Spleen (tissue), 11 donors: ENCODE data around the gene PNPO. TPM values are rescaled to one million over a fixed set of nuclear protein-coding genes. Genes with fewer than 3 reads are reported as not detected.

ENCODE experiments used
- DNase-seq: peaks from one replicate; pipeline ENCODE4 v3.0.0-alpha.2; 2020
- H3K27ac ChIP-seq, 8 donors: fragments of 200-600 bp; sonication (generic) in 7 of 8; 1 replicate in 4 of 8; 2 replicates in 4 of 8; pipeline versions ENCODE4 v1.5.0 to v1.8.0; 2016 to 2021; ENCODE audit warnings: inconsistent platforms in 4 of 8, mild to moderate bottlenecking in 4 of 8, moderate library complexity in 1 of 8
- H3K27me3 ChIP-seq, 7 donors: fragments of 200-600 bp; sonication (generic) in 6 of 7; replicated peaks in 1 of 7; 1 replicate in 4 of 7; 2 replicates in 3 of 7; pipeline versions ENCODE4 v1.5.0 to v1.8.0; 2016 to 2021; ENCODE audit warnings: inconsistent platforms in 3 of 7, mild to moderate bottlenecking in 1 of 7
- H3K36me3 ChIP-seq, 6 donors: fragments of 200-600 bp; sonication (generic) in 5 of 6; 1 replicate in 4 of 6; 2 replicates in 2 of 6; pipeline versions ENCODE4 v1.5.0 to v1.8.0; 2016 to 2021; ENCODE audit warnings: inconsistent platforms in 2 of 6
- H3K4me1 ChIP-seq, 6 donors: fragments of 200-600 bp; sonication (generic) in 5 of 6; 1 replicate in 3 of 6; 2 replicates in 3 of 6; pipeline versions ENCODE4 v1.5.0 to v1.8.0; 2016 to 2021; ENCODE audit warnings: inconsistent platforms in 3 of 6
- H3K4me3 ChIP-seq, 8 donors: fragments of 200-600 bp; sonication (generic) in 7 of 8; 1 replicate in 4 of 8; 2 replicates in 4 of 8; pipeline versions ENCODE4 v1.5.0 to v1.8.0; 2016 to 2021; ENCODE audit warnings: inconsistent platforms in 4 of 8, mild to moderate bottlenecking in 4 of 8, moderate library complexity in 2 of 8
- H3K9me3 ChIP-seq, 8 donors: fragments of 200-600 bp; sonication (generic) in 7 of 8; 1 replicate in 4 of 8; 2 replicates in 4 of 8; pipeline versions ENCODE4 v1.5.0 to v1.8.0; 2016 to 2021; ENCODE audit warnings: inconsistent platforms in 4 of 8
- CTCF ChIP-seq, 11 experiments: fragments of 200-600 bp in 7 of 11; fragments of 450-650 bp in 4 of 11; sonication (generic) in 4 of 11; IDR thresholded peaks in 8 of 11; conservative IDR thresholded peaks in 3 of 11; 1 replicate in 7 of 11; 2 replicates in 4 of 11; pipeline versions ENCODE4 v1.4.0 to v1.8.0; 2016 to 2021; ENCODE audit warnings: antibody characterized with exemption in 11 of 11, inconsistent platforms in 4 of 11, mild to moderate bottlenecking in 1 of 11
- POLR2A ChIP-seq, 3 donors: fragments of 450-650 bp; IDR thresholded peaks; one replicate each; pipeline ENCODE4 v1.5.1; 2017; ENCODE audit warnings: antibody characterized with exemption in 3 of 3, mild to moderate bottlenecking in 1 of 3
- POLR2AphosphoS5 ChIP-seq, 3 donors: sonication (generic); formaldehyde crosslinking; IDR thresholded peaks; one replicate each; pipeline ENCODE4 v1.5.1; 2017; ENCODE audit warnings: antibody characterized with exemption in 3 of 3
- WGBS, 5 donors: extraction: QIAGEN DNeasy Blood & Tissue Kit in 3 of 5; methylation state at CpG; one replicate each; pipeline versions ENCODE4 v1.1.5 to v1.1.7; 2013 to 2018; 5-methylcytosine and 5-hydroxymethylcytosine counted together
- intact Hi-C: fragments of 100-400 bp; cut with DNase I; formaldehyde crosslinking; loops from one replicate; pipeline ENCODE4 v1.15.0; 2023; ENCODE audit warnings: low total_unique reads
- polyA plus RNA-seq, 3 donors: library from polyadenylated mRNA; stranded (reverse); fragments of 200-250 nt; gene quantifications; one replicate each; pipeline ENCODE4 v1.2.1, GENCODE V29; 2013
- total RNA-seq, 7 donors: library from RNA; depleted of rRNA in 3 of 7; stranded (reverse); fragments of >200 nt in 3 of 7; fragmentation: NEBNext Ultra II Directional in 4 of 7; extraction: Animal tissue kit (Norgen Biotek cat#: 25700) in 4 of 7; gene quantifications; one replicate each; pipeline versions ENCODE4 v1.1.0 to v1.2.1, GENCODE V29; 2016 to 2021
- donor health status: healthy with polysubstance abuse.
- donor health status: DM: no; HTN: no; CAD: no; lungs with moderate emphysema.
- donor health status: DM: no; HTN: no; CAD: no.
- donor health status: Bipolar disorder and iron deficiency.
- donor health status: healthy.
- donor health status: DM: no; HTN: no; CAD: no.
- donor health status: DM: yes; HTN: yes; CAD: no.

The PNPO gene
- total and polyA plus RNA-seq, 10 donors: 6.1 to 28.9 (median 26.6) TPM

GRCh38 chr17:47959825-47960655 is 18.7 kb downstream of the PNPO start:
- Histone ChIP-seq H3K36me3 (no peaks in the 10 kb centered on the region), H3K9me3 (no peaks in the 10 kb centered on the region), H3K4me3 (no peak overlapping the region), H3K27me3 (no peaks in the 10 kb centered on the region), H3K4me1 (no peaks in the 10 kb centered on the region), H3K27ac (no peak overlapping the region)
- TF ChIP-seq POLR2A (IDR thresholded peaks at IDR 0.05): no peak
- no peak for TF ChIP-seq CTCF (IDR thresholded peaks at IDR 0.05 in 8 of 11, conservative IDR thresholded peaks at IDR 0.05 in 3 of 11)
- TF ChIP-seq POLR2AphosphoS5 (IDR thresholded peaks at IDR 0.05): no peak
- WGBS, 5 donors: 67 to 81% (median 78%) methylated on average over 7 to 8 of the region's 8 CpGs
- DNase-seq: no peak
- intact Hi-C loops: no loop called here

- H3K27me3 ChIP-seq: no peaks in the 10 kb centered on the region
- 77 to 86% (median 84%) methylated on average over 4 to 6 of the region's 6 CpGs for WGBS, 5 donors
- intact Hi-C loops: no loop called here
- no peak for DNase-seq
- H3K27ac ChIP-seq: no peak overlapping the region
- no peaks in the 10 kb centered on the region for H3K36me3 ChIP-seq
- no peaks in the 10 kb centered on the region for H3K4me1 ChIP-seq
- no peak for TF ChIP-seq CTCF (IDR thresholded peaks at IDR 0.05 in 8 of 11, conservative IDR thresholded peaks at IDR 0.05 in 3 of 11)
- TF ChIP-seq POLR2AphosphoS5 (IDR thresholded peaks at IDR 0.05): no peak
- TF ChIP-seq POLR2A (IDR thresholded peaks at IDR 0.05): no peak
- no peak overlapping the region for H3K4me3 ChIP-seq
- H3K9me3 ChIP-seq: no peaks in the 10 kb centered on the region
These were observed 20.0 kb downstream of the PNPO start for GRCh38 chr17:47961406-47961805.

GRCh38 chr17:47962901-47963300 is 21.5 kb downstream of the PNPO start:
- Histone ChIP-seq H3K36me3 (no peaks in the 10 kb centered on the region), H3K27ac (no peak overlapping the region), H3K9me3 (no peaks in the 10 kb centered on the region), H3K4me3 (no peak overlapping the region), H3K27me3 (no peaks in the 10 kb centered on the region), H3K4me1 (no peaks in the 10 kb centered on the region)
- no peak for TF ChIP-seq CTCF (IDR thresholded peaks at IDR 0.05 in 8 of 11, conservative IDR thresholded peaks at IDR 0.05 in 3 of 11)
- no peak for TF ChIP-seq POLR2AphosphoS5 (IDR thresholded peaks at IDR 0.05)
- TF ChIP-seq POLR2A (IDR thresholded peaks at IDR 0.05): no peak
- intact Hi-C loops: no loop called here
- WGBS, 5 donors: 78 to 98% (median 91%) methylated on average over 3 of the region's 3 CpGs
- no peak for DNase-seq

- intact Hi-C loops: no loop called here
- H3K4me1 ChIP-seq: peaks cover 0 to 2% (median under 1%) of the 10 kb centered on the region in 6 donors
- no peaks in the 10 kb centered on the region for H3K36me3 ChIP-seq
- no peaks in the 10 kb centered on the region for H3K9me3 ChIP-seq
- WGBS, 5 donors: 81 to 97% (median 91%) methylated on average over 5 of the region's 5 CpGs
- H3K27ac ChIP-seq: no peak overlapping the region
- no peak for DNase-seq
- H3K27me3 ChIP-seq: no peaks in the 10 kb centered on the region
- no peak overlapping the region for H3K4me3 ChIP-seq
- TF ChIP-seq POLR2A (IDR thresholded peaks at IDR 0.05) (no peak), POLR2AphosphoS5 (IDR thresholded peaks at IDR 0.05) (no peak), CTCF (IDR thresholded peaks at IDR 0.05 in 8 of 11, conservative IDR thresholded peaks at IDR 0.05 in 3 of 11) (no peak)
These were observed 23.5 kb downstream of the PNPO start for GRCh38 chr17:47964856-47965255.
